Measurements from ENCODE around the gene RHBG.
A peak's percentile ranks its signal among the peaks of the same experiment; 100 is the strongest.
"Not testable (repeated sequence)": the region's sequence is repeated elsewhere in the genome, so short reads cannot be mapped to it uniquely, and the experiment has no call there.

The RHBG gene

DNA sequence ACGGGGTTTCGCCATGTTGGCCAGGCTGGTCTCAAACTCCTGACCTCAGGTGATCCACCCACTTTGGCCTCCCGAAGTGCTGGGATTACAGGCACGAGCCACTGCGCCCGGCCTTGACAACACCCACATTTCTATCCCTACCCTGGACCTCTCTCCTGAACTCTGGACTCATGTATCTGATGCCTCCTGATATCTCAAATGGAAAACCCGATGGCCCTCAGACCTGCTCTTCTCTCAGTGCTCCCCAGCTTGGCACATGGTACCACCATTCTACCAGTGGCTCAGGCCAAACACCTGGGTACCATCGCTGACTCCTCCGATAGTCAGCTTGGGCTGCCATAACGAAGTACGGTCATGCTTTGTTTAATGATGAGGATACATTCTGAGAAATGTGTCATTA is 8.5 kb upstream of the RHBG start:
- no peak for DNase-seq (ENCODE audit: low read depth)

DNA sequence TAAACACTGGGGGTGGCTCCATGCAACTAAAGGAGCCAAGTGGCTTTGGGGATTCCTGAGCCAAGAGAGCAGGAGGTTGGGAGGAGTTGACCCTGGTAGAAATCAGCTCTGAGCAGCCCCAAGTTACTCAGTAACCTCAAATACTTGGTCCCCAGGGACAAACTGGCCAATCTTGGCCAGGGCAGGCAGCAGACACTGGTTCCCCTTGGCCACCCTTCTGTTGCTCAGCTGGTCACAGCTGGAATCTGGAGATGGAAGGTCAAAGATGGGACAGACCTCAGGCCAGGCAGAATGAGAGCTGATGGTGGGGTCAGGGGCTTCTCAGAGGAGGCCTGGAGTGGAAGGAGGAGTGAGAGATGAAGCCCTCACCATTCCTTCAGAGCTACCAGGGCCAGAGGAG is 3.3 kb upstream of the RHBG start:
- DNase-seq (ENCODE audit: low read depth): no peak

DNA sequence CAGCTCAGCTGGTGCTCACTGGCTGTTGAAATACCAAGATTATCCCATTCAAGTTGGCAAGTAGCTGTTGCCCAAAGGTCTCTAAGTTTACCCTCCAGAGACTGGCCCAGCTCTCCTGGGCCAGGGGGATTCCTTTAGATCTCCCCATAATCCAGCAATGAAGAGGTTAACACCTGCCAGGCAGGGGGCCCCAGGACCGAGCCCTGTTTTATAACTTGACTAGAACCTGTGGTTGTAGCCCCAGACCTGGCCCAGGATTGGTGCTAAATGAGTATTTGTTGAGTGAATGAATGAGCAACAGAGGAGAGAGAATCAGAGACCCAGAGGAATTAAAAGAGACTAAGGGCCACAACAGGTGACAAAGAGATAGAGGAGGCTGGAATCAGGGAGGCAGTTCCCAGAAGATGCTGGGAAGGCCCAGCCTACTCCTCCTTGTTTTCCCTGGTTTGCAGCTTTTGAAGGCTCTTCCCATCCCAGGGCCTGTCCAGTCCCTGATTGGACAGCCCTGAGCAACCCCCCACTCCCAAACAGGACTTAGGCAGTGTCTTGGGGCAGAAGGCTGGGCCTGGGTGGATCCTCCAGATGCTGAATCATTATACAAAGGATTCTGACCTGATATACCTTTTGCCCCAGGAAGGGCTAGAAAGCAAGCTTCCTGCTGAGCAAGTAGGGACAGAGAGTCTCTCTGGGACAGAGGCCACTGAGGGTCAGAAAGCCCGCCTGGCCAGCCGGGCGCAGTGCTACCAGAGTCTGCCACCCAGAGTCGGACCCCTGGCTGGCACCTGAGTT is 2.4 kb upstream of the RHBG start:
- no peak for DNase-seq (ENCODE audit: low read depth)

DNA sequence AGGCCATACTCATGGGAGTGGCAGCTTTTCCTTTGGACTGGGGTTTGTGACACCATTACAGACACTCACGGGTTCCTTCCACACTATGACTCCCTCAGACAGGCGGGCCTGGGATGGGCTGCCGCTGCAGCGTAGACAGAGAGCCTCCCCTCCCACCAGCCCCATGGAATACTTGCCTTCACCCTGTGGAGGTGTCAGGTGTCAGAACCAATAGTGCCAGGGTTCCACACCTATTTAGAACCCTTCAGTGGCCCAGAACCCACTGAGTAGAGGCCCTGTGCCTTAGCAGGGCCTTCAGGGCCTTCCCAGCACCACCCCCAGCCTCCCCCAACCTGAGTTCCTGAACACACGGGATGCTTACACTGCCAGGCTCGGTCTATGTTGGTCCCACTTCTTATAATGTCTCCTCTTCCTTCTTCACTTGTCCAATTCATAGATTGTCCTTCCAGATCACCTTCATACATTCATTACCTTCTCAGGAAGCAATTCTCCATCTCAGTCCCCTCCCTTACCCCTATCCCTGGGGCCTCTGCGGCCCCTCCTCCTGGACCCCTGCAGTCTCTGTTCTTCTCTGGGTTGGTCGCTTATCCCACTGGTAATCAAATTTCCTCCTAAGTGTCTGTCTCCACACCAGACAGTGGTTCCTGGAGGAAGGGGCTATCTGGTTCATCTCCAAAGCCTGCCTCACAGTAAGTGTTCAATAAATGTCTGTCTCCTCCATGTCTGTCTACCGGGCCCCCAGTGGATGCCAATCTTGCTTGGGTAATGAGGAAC is 1.4 kb upstream of the RHBG start:
- DNase-seq (ENCODE audit: low read depth): no peak

DNA sequence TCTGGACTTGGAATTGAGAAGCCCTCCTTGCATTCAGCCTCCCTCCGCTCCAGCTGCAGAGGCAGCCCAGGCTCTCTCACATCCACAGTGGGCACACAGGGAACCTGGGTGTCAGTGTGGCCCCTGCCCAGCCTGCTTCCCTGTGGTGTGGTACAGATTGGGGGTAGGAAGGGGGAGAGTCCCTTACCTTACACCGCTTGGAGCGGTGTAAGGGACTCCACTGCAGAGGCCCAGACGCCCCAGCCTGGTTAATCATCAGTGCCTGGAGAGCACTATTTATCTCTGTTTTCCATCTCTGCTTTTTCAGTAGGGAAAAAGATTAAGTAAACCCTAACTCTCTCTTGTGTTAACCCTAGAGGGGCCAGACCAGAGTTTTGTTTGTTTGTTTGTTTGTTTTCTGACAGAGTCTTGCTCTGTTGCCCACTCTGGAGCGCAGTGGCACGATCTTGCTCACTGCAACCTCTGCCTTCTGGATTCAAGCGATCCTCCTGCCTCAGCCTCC is 803 bp upstream of the RHBG start:
- DNase-seq (ENCODE audit: low read depth): no peak

DNA sequence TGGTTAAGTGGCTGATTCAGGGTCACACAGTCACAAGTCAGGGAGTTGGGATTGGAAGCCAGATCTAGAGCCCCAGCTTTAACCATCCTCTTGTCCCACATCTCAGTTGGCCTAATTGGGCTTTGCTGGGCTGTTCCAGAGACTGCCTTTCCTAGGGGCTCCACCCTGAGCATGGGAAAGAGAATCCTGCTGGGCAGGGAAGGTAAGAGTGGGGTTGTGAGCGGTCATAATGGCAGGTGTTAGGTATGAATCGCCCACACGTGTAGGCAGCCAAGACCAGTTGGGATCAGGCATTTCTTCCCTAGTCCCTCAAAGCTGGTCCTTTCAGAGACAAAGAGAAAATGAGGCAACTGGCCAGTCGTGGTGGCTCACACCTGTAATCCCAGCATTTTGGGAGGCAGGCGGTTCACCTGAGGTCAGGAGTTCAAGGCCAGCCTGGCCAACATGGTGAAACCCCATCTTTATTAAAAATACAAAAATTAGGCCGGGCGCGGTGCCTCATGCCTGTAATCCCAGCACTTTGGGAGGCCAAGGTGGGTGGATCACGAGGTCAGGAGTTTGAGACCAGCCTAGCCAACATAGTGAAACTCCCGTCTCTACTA is 775 bp downstream of the RHBG start:
- not testable (repeated sequence) for DNase-seq (ENCODE audit: low read depth)

DNA sequence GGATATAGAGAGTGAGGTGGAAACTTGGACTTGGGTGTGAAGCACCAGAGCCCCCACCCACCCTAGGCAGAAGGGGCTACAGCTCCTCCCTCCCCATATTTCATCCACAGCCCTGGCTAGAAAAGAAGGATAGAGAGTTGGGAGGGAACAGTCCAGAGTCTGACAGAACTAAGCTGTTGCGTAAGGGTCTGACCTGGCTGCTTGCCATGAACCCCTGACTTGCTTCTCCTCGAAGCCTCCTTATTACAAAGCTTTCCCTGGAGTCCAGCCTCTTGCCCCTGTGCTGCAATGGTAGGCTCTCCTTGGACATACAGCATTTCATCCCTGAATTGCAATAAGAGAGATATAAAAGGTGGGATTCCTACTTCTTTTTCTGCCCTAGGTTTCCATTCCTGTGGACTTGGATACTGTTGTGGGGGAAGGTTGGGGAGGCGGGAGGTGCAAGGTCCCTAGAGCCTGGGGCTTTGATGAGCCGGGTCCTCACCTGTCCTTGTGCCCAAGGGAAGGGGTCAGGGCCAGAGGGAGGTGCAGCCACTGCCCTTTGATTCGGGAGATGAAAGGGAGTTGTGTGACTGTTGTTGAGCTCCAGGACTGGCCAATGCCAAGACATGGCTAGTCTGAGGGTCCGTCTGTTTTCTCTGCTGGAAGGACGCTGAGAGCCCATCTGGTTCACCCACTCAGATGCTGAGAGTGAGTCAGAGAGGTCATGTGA is 2.7 kb downstream of the RHBG start:
- peak; percentile 26 for DNase-seq (ENCODE audit: low read depth)

DNA sequence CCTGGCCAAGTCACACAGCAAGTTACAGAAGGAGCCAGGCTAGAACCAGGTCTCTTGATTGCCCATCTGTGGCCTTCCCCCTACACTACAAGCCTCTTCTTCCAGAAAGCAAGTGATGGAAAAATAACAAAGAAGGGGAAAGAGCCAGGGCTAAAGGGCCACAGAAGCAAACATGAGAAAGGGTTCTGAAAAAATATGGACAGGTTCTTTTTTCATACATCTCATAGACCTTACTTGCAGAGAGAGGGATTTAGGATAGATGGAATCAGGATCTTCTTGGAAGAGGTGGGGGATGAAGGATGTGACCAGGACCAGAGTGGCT is 3.2 kb downstream of the RHBG start:
- no peak for DNase-seq (ENCODE audit: low read depth)

DNA sequence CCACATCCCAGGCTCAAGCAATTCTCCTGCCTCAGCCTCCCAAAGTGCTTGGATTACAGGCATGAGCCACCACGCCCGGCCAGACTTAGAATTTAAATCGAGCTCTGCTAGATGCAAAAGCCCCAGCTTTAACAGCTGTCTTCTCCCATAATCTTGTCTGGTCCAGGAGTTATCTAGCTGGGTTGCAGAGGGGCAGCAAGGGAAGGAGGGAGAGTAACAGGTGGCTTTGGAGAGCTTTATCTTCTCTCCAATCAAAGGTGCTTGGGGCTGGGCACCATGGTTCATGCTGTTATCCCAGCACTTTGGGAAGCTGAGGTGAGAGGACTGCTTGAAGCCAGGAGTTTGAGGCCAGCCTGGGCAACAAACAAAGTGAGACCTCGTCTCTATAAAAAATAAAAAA is 3.9 kb downstream of the RHBG start:
- no peak for DNase-seq (ENCODE audit: low read depth)

DNA sequence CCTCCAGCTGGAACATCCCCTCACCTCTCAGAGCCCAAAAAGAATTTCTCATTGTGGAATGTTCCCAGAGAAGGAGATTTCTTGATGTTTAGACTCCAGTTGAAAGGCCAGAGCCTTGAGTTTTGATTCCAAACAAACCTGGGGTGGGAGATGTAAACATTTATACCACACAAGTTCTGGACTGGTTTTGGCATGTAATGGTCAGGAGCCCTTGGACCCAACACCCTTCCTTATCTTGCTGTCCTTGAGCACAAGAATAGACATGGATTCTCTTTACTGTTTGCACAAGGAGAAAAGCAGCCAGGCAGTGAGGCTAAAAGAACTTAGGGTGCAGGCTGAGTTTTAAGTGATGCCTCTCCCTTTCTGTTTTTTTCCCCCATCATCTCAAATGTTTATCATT is 4.5 kb downstream of the RHBG start:
- DNase-seq (ENCODE audit: low read depth): no peak

DNA sequence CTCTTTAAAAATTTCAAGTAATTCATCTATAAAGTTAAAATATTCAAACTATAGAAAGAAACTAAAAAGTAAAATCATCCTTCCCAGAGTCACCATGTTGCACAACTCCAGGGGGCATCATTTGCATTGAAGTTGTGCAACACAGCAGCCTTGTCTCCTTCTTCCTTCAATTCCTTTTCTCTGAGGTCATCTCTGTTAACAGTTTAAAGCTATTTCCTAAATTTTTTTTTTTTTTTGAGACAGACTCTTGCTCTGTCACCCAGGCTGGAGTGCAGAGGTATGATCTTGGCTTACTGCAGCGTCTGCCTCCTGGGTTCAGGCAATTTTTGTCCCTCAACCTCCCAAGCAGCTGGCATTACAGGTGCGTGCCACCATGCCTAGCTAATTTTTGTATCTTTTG is 7.1 kb downstream of the RHBG start:
- DNase-seq (ENCODE audit: low read depth): peak; percentile 53

DNA sequence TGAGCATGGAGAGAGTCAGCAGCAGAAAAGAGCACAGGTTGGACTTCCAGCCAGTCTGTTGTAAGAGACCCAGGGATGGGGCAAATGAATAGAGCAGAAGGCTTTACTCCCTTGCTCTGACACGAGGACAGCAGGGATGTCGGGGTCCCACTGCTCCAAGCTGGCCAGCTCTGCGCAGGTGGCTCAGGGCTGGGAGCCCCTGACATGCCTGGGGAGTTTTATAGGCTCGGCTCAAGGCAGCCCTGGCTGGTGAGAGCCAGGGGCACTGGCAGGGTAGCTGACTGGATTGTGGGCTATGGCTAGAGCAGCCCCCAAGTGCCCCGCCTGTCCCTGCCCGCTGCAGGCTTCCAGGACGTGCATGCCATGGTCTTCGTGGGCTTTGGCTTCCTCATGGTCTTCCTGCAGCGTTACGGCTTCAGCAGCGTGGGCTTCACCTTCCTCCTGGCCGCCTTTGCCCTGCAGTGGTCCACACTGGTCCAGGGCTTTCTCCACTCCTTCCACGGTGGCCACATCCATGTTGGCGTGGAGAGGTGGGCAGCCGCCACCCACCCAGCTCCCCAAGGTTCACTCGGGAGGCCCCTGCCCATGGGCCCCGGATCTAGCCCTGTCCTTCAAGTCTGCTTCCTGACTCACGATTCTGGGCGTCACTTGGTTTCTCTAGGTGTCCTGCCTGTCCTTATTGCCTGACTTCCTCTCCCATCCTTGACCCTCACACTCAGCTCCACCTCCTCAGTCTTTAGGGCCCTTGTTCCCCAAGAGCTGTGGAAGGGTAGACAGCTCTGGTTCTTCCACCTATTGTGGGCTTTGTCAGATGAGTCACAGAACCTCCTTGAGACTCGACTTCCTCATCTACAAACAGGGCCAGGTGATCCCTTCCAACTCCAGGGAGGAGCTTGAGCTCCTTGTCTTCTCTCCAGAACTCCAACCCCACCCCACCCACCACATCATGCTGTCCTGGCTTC is 8.2 kb downstream of the RHBG start:
- no peak for DNase-seq (ENCODE audit: low read depth)

DNA sequence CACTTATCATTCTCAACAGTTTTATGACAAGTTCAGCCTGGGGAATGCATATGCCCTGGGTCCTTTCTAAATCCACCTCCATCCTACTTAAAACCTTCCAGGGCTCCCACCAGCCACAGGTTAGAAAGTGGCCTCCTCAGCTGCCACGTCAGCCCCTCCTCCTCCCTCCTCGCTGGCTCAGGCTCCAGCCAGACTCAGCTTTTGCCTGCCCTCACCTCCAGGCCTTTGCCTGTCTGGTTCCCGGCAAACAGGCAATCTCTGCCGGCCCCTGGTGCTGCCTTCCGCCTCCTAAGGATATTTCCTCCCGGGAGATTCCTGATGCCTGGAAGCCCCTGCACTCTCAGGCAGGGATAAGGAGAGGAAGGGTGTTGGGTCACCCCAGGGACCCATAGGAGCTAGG is 9.5 kb downstream of the RHBG start:
- DNase-seq (ENCODE audit: low read depth): no peak

DNA sequence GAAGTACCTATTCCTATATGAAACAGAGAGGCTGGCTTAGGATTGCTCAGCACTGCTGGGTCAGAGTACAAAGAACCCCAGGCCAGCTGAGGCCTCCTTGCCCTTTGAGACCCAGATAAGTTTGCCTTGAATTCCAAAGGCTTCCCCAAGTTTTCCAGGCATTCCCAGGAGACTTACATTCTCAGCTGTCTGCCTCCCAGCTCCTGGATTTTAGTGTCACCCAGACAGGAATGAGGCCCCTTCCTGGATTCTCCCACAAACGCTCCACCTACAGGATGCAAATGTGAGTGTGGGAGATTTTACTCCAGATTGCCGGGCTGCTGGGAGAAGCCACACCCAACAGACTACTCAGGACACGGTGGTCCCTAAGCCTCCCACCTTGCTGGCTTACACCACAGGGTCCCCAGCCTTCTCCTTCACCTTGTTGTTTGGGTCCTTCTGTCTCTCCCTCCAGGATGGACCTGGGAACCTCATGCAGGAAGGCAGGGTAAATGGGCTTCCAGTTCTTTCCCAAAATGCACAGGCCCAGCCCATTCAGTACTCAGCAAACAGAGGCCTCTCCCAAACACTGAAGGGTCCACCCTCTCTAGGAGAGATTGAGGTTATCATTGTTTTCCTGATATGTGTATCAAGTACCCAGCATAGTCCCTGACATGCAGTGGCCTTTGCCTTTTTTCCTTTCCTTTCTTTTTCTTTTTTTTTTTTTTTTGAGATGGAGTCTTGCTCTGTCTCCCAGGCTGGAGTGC is 10.6 kb downstream of the RHBG start:
- peak; percentile 18 for DNase-seq (ENCODE audit: low read depth)

DNA sequence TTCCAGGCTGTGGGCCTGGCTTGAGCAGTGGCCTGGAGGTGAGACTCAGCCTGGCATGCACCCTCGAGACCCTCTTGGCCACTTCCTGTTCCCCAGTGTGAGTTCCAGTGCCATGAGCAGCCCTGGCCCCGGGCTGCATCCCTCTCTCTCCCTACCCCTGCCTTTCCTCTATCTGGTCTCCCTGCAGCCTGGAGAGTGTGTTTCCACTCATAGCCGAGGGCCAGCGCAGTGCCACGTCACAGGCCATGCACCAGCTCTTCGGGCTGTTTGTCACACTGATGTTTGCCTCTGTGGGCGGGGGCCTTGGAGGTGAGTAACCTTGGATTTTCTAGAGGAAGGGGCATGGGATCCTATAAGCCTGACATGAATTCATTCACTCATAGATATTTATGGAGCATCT is 13.6 kb downstream of the RHBG start:
- DNase-seq (ENCODE audit: low read depth): no peak

DNA sequence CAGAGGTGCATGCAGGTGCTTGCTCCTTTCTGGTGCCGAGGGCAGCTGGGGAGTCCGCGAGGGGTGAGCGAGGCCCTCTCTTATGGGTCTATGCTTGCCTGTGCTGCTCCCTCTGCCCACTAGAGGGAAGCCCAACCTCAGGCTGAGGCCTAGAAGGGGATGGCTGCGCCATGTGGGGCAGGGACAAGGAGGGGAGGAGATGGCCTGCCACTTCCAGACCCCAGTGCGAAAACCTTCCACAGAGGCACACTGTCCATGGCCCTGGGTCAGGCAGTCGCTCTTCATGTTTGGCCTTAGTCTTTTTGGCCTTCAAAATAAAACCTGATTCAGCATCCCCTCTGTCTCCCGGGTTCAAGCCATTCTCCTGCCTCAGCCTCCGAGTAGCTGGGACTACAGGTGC is 14.0 kb downstream of the RHBG start:
- DNase-seq (ENCODE audit: low read depth): no peak

DNA sequence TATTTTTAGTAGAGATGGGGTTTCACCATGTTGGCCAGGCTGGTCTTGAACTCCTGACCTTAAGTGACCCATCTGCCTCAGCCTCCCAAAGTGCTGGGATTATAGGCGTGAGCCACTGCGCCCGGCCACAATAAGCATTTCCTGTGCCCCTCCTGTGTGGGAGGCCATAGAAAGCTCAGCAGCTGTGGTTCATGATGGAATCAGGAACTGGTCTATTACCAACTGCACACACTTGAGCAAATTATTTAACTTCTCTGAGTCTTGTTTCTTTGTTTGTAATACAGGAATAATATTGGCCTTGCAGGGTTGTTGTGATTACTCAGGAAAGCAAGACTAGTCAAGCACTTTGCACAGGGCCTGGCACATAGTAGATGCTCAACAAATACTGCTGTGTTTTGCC is 15.0 kb downstream of the RHBG start:
- no peak for DNase-seq (ENCODE audit: low read depth)

DNA sequence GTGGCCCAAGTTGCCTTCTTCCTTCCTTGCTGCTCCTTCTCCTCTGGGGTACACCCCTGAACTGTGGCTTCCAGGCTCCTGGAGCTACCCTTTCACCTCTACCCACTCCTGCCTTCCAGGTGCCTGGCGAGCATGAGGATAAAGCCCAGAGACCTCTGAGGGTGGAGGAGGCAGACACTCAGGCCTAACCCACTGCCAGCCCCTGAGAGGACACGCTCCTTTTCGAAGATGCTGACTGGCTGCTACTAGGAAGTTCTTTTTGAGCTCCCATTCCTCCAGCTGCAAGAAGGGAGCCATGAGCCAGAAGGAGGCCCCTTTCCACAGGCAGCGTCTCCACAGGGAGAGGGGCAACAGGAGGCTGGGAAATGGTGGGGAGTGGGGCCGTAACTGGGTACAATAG is 15.6 kb downstream of the RHBG start:
- DNase-seq (ENCODE audit: low read depth): no peak

DNA sequence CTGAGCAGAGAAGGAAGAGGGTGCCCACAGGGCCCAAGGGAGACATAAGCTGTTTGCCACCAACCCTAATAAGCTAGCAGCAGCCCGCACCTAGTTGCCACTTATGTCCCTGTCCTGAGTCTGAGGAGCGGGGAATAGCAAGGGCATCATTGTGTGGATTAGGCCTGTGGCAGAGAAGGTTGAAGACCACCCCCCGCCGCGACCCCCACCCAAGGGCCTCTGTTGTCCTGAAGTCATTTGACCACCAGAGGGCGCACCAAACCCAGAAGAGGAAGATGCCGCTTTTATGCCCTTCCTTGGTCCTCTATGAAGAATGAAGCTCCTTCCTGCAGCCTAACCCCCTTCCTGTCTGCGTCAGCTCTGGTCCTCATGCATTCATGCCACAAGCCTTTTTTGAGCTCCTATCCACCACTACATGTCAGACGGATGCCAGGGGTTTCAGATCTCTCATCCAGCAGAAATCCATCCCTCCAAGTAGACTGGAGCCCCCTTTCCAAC is 16.6 kb downstream of the RHBG start:
- peak; percentile 20 for DNase-seq (ENCODE audit: low read depth)

DNA sequence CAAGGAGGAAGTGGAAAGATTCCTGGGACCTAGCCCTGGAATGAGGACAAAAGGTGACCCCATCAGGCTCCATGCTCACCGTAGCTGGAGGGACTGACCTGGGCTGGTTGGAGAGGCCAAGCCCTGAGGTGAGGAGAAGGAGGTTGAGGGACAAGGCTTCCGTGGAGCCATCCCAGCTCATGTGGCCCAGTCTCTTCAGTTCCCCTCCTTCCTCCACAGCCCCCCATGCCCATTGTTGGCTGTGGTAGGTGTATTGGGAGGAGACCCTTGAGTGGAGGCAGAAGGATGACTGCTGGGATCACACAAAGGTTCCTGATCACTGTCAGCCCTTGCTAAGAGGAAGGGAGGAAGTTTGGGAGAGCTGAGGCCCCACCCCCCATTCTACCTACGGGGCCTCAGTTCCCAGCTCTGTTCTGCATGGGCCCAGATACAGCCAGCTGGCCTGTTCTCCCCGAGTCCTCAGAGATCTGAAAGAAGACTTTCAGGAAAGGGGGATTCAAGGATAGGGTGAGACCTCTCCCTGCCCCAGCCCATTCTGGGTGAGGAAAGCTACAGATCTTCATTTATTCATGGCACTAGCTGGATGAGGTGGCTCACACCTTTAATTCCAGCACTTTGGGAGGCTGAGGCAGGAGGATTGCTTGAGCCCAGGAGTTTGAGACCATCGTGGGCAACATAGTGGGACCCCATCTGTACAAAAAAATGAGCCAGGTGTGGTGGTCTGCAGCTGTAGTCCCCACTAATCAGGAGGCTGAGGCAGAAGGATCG is 17.3 kb downstream of the RHBG start:
- no peak for DNase-seq (ENCODE audit: low read depth)
